ENCODE results near the gene RFNG. TPM values are rescaled to one million over a fixed set of nuclear protein-coding genes. Genes with fewer than 3 reads are reported as not detected.

Gene RFNG
- total and polyA plus RNA-seq, 2 of the 13 experiments (the other 11 are each of a cell fraction or from before 2014, with no cell fraction given), result 61.4 to 64.0 TPM

DNA sequence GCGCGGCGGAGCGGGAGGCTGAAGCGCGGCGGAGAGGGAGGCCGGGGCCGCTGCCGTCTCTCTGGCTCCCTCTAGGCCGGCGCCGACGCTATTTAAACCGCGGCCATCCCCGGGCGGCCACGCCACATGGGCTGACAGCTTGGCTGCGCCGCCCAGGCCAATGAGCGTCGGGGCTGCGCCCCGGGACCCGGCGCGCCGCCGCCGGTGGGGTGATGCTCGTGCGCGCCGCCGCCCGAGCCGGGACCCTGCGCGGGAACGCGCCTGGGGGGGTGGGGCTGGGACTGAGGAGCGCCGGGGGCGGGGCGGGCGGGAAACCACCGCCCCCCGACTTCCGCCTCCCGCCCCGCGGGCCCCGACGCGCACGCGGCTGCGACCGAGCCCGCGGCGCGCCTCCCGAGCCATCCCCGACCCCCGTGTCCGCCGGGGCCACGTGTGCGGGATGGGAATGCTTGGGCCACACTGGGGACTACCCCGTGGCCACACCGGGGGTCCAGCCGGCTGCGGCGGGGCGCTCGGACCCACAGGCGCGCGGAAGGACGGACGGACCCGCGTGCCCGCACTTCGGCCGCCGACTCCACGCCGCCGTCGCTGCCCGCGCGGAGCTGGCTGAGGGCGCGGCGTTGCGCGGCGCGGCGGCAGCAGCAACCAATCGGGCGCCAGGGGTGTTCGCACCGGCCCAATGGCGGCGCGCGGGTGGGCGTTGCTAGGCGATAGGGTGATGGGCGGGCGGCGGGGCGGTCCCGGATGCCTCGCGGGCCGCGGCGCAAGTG is 46.7 kb upstream of the RFNG start, which contains the start of gene FASN (continued):
- TF ChIP-seq, protein P1, sequence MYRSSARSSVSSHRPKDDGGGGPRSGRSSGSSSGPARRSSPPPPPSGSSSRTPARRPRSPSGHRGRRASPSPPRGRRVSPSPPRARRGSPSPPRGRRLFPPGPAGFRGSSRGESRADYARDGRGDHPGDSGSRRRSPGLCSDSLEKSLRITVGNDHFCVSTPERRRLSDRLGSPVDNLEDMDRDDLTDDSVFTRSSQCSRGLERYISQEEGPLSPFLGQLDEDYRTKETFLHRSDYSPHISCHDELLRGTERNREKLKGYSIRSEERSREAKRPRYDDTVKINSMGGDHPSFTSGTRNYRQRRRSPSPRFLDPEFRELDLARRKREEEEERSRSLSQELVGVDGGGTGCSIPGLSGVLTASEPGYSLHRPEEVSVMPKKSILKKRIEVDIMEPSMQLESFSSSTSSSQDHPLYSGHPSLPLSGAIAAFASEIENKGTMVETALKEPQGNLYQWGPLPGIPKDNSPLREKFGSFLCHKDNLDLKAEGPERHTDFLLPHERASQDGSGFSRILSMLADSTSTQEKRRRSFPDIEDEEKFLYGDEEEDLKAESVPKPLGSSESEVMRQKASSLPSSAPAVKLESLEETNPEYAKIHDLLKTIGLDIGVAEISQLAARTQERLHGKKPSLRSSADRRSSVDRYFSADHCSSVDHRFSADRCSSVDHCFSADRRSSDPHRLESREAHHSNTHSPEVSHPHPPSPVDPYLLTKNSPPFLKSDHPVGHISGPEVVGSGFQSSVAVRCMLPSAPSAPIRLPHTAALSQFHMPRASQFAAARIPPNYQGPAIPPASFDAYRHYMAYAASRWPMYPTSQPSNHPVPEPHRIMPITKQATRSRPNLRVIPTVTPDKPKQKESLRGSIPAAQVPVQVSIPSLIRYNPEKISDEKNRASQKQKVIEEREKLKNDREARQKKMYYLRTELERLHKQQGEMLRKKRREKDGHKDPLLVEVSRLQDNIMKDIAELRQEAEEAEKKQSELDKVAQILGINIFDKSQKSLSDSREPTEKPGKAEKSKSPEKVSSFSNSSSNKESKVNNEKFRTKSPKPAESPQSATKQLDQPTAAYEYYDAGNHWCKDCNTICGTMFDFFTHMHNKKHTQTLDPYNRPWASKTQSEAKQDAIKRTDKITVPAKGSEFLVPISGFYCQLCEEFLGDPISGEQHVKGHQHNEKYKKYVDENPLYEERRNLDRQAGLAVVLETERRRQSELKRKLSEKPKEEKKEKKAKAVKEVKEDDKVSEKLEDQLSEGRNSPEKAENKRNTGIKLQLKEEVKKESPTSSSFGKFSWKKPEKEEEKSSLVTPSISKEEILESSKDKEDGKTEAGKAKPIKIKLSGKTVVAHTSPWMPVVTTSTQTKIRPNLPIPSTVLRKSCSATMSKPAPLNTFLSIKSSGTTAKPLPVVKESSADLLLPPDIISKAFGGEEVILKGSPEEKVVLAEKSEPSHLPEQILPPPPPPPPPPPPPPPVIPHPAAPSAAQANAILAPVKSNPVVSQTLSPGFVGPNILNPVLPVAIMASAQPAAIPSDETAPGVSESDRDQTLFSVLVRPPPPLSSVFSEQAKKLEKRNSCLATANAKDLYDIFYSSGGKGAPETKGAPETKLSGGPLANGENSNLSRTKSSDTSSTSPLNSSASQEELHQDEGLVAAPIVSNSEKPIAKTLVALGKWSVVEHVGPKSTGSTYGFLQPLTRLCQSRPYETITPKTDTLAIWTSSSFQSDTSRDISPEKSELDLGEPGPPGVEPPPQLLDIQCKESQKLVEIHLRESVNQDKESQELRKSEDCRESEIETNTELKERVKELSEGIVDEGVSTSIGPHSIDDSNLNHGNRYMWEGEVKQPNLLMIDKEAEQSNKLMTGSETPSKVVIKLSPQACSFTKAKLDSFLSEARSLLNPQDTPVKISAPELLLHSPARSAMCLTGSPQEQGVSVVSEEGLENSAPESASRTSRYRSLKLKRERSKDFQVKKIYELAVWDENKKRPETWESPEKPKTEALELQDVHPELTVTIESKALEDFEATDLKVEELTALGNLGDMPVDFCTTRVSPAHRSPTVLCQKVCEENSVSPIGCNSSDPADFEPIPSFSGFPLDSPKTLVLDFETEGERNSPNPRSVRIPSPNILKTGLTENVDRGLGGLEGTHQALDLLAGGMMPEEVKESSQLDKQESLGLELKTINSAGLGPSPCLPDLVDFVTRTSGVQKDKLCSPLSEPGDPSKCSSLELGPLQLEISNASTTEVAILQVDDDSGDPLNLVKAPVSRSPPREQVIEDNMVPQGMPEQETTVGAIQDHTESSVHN (CRISPR knock-in tag; IDR thresholded peaks at IDR 0.05), result no peak; the same call in 1 of the 2 replicates
- TF ChIP-seq ZNF788 (CRISPR knock-in tag; IDR thresholded peaks at IDR 0.05; ENCODE audit: borderline replicate concordance) (peak; percentile 69; the same call in 1 of the 2 replicates), RXRA (CRISPR knock-in tag; IDR thresholded peaks at IDR 0.05) (no peak), GZF1 (CRISPR knock-in tag; IDR thresholded peaks at IDR 0.05) (no peak), ZNF615 (CRISPR knock-in tag; IDR thresholded peaks at IDR 0.05; ENCODE audit: borderline replicate concordance) (no peak), ZNF562 (CRISPR knock-in tag; IDR thresholded peaks at IDR 0.05; ENCODE audit: borderline replicate concordance) (peak; percentile 95; the same call in 1 of the 2 replicates), NPAS2 (CRISPR knock-in tag; IDR thresholded peaks at IDR 0.05; ENCODE audit: borderline replicate concordance) (no peak), FIP1L1 (IDR thresholded peaks at IDR 0.05; ENCODE audit: borderline replicate concordance, insufficient read depth, low read depth, low read length) (no peak), ZNF431 (CRISPR knock-in tag; IDR thresholded peaks at IDR 0.05; ENCODE audit: borderline replicate concordance, low read depth) (peak; percentile 75; the same call in 1 of the 2 replicates), ZNF552 (CRISPR knock-in tag; IDR thresholded peaks at IDR 0.05; ENCODE audit: borderline replicate concordance) (no peak), ZEB1 (IDR thresholded peaks at IDR 0.05; ENCODE audit: insufficient replicate concordance, low read depth) (no peak), ZSCAN20 (CRISPR knock-in tag; IDR thresholded peaks at IDR 0.05; ENCODE audit: borderline replicate concordance) (peak; percentile 93; the same call in 1 of the 2 replicates), SOX5 (CRISPR knock-in tag; IDR thresholded peaks at IDR 0.05; ENCODE audit: borderline replicate concordance) (peak; percentile 24; the same call in 1 of the 2 replicates)
- TF ChIP-seq, protein P2, sequence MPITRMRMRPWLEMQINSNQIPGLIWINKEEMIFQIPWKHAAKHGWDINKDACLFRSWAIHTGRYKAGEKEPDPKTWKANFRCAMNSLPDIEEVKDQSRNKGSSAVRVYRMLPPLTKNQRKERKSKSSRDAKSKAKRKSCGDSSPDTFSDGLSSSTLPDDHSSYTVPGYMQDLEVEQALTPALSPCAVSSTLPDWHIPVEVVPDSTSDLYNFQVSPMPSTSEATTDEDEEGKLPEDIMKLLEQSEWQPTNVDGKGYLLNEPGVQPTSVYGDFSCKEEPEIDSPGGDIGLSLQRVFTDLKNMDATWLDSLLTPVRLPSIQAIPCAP (CRISPR knock-in tag; IDR thresholded peaks at IDR 0.05; ENCODE audit: low read depth), result peak; percentile 55; the same call in 1 of the 2 replicates
